Mesenchymal stem cell (in vitro differentiated cells and primary cell): ENCODE data around the gene CDC42SE2.
"Not testable (repeated sequence)": the region's sequence is repeated elsewhere in the genome, so short reads cannot be mapped to it uniquely, and the experiment has no call there.

ENCODE experiments used
- DNase-seq: peaks from one replicate; pipeline ENCODE4 v3.0.0-alpha.2; 2013
- H2AFZ ChIP-seq: one replicate; pipeline ENCODE4 v1.6.1; 2013; ENCODE audit warnings: low read depth, mild to moderate bottlenecking, control low read depth, inconsistent platforms, low read length, moderate library complexity
- H2AK5ac ChIP-seq: 2 replicates; pipeline ENCODE4 v1.6.1; 2013; ENCODE audit warnings: low read length, moderate library complexity, mild to moderate bottlenecking, inconsistent platforms; ENCODE audit not compliant: severe bottlenecking
- H2BK120ac ChIP-seq: one replicate; pipeline ENCODE4 v1.6.1; 2013; ENCODE audit warnings: low read depth, mild to moderate bottlenecking, inconsistent platforms, low read length, moderate library complexity
- H2BK12ac ChIP-seq, 2 experiments: one replicate each; pipeline ENCODE4 v1.6.1; 2013; ENCODE audit warnings: inconsistent platforms in 2 of 2, low read length in 2 of 2, mild to moderate bottlenecking in 2 of 2, moderate library complexity in 2 of 2, control low read depth in 1 of 2
- H2BK15ac ChIP-seq: one replicate; pipeline ENCODE4 v1.6.1; 2013; ENCODE audit warnings: mild to moderate bottlenecking, low read depth, inconsistent platforms; ENCODE audit not compliant: poor library complexity, severe bottlenecking
- H2BK5ac ChIP-seq: 2 replicates; pipeline ENCODE4 v1.6.1; 2013; ENCODE audit warnings: low read depth, mild to moderate bottlenecking, low read length, control low read depth, inconsistent platforms; ENCODE audit not compliant: poor library complexity, severe bottlenecking
- H3K14ac ChIP-seq, 2 experiments: one replicate each; pipeline ENCODE4 v1.6.1; 2013; ENCODE audit warnings: inconsistent platforms in 2 of 2, low read length in 2 of 2, control low read depth in 1 of 2, mild to moderate bottlenecking in 1 of 2, moderate library complexity in 1 of 2
- H3K18ac ChIP-seq, 2 experiments: one replicate each; pipeline ENCODE4 v1.6.1; 2013; ENCODE audit warnings: inconsistent platforms in 2 of 2, low read length in 2 of 2, control low read depth in 1 of 2, low read depth in 1 of 2, mild to moderate bottlenecking in 1 of 2
- H3K23ac ChIP-seq, 2 experiments: one replicate each; pipeline ENCODE4 v1.6.1; 2013; ENCODE audit warnings: inconsistent platforms in 2 of 2, low read length in 2 of 2, mild to moderate bottlenecking in 2 of 2, moderate library complexity in 2 of 2, control low read depth in 1 of 2
- H3K27ac ChIP-seq: 2 replicates; pipeline ENCODE4 v1.5.1; 2013; ENCODE audit warnings: mild to moderate bottlenecking, moderate library complexity, low read length, control low read depth, inconsistent platforms; ENCODE audit not compliant: poor library complexity, severe bottlenecking
- H3K27me3 ChIP-seq, 2 experiments: 2 replicates each; pipeline versions ENCODE4 v1.6.1 to v1.7.0; 2013; ENCODE audit warnings: low read length in 2 of 2, mild to moderate bottlenecking in 2 of 2, moderate library complexity in 2 of 2, control low read depth in 1 of 2, inconsistent platforms in 1 of 2; ENCODE audit not compliant: control insufficient read depth in 1 of 2, insufficient read depth in 1 of 2
- H3K36me3 ChIP-seq, 2 experiments: 2 replicates each; pipeline versions ENCODE4 v1.6.1 to v1.7.0; 2013; ENCODE audit warnings: low read length in 2 of 2, control low read depth in 1 of 2, inconsistent platforms in 1 of 2, low read depth in 1 of 2, mild to moderate bottlenecking in 1 of 2; ENCODE audit not compliant: insufficient read depth in 2 of 2, control insufficient read depth in 1 of 2
- H3K4ac ChIP-seq, 2 experiments: one replicate each; pipeline ENCODE4 v1.6.1; 2013; ENCODE audit warnings: inconsistent platforms in 2 of 2, low read length in 2 of 2, mild to moderate bottlenecking in 2 of 2, moderate library complexity in 2 of 2, control low read depth in 1 of 2, low read depth in 1 of 2
- H3K4me1 ChIP-seq: 2 replicates; pipeline ENCODE4 v1.6.1; 2013; ENCODE audit warnings: low read depth, low read length, control low read depth; ENCODE audit not compliant: control insufficient read depth, insufficient read depth
- H3K4me2 ChIP-seq: 2 replicates; pipeline ENCODE4 v1.6.1; 2013; ENCODE audit warnings: low read length, mild to moderate bottlenecking, inconsistent platforms; ENCODE audit not compliant: poor library complexity, severe bottlenecking
- H3K4me3 ChIP-seq, 2 experiments: 2 replicates each; pipeline versions ENCODE4 v1.5.1 to v1.7.0; 2013; ENCODE audit warnings: low read length in 2 of 2, mild to moderate bottlenecking in 2 of 2, control low read depth in 1 of 2, low read depth in 1 of 2; ENCODE audit not compliant: insufficient read depth in 1 of 2
- H3K79me1 ChIP-seq: replicated peaks from 2 replicates; pipeline ENCODE4 v1.6.1; 2013; ENCODE audit warnings: mild to moderate bottlenecking, control low read depth, low read length, inconsistent platforms; ENCODE audit not compliant: poor library complexity, severe bottlenecking
- H3K9ac ChIP-seq: 2 replicates; pipeline ENCODE4 v1.7.0; 2013; ENCODE audit warnings: mild to moderate bottlenecking, low read length, moderate library complexity
- H3K9me3 ChIP-seq: 2 replicates; pipeline ENCODE4 v1.7.0; 2013; ENCODE audit warnings: mild to moderate bottlenecking, low read length; ENCODE audit not compliant: control insufficient read depth
- H4K8ac ChIP-seq: one replicate; pipeline ENCODE4 v1.6.1; 2013; ENCODE audit warnings: inconsistent platforms, mild to moderate bottlenecking, low read length, moderate library complexity
- H4K91ac ChIP-seq: one replicate; pipeline ENCODE4 v1.6.1; 2013; ENCODE audit warnings: mild to moderate bottlenecking, low read length, inconsistent platforms
- WGBS: methylation state at CpG from one replicate; pipeline ENCODE4 v1.1.7; 2013; ENCODE audit warnings: mixed read lengths; 5-methylcytosine and 5-hydroxymethylcytosine counted together

Gene CDC42SE2

DNA sequence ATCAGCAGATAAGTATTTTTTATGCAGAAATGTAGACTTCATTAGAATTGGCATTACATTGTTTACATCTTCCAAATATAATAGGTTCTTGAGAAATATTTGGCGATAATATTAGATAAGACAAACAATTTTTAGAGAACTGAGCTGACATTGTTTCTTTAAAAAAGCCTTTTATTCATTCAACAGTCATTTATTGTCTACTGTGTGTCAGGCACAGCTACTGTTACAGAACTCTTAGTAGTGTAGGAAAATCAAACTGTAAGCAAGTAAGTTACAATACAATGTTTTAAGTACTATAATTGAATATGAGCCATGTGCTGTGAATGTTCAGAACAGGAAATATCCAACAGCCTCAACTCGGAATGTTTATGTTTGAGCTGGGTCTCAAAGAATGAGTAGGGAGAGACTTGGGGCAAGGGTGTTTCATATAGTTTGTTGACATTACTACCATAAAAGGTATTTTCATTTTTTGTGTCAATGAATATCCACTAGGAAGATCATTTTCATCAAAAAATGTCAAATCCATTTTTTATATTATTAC, 114.0 kb downstream of the CDC42SE2 start:
- H3K27me3 ChIP-seq, result no peaks in the 10 kb centered on the region
- 0% methylated on average over 1 of the region's 2 CpGs for WGBS
- H3K36me3 ChIP-seq, result no peaks in the 10 kb centered on the region
- H2AK5ac ChIP-seq, result no peak overlapping the region
- no peak overlapping the region for H3K4me2 ChIP-seq
- no peak overlapping the region for H3K23ac ChIP-seq
- H3K4me1 ChIP-seq, result peaks cover 3% of the 10 kb centered on the region
- no peak overlapping the region for H2BK120ac ChIP-seq
- no peak overlapping the region for H3K4me3 ChIP-seq
- H3K79me1 ChIP-seq, result peaks cover 9% of the 10 kb centered on the region
- no peak overlapping the region for H2BK5ac ChIP-seq
- no peak overlapping the region for H3K18ac ChIP-seq
- H3K27ac ChIP-seq, result no peak overlapping the region
- no peak overlapping the region for H2AFZ ChIP-seq
- no peaks in the 10 kb centered on the region for H3K9me3 ChIP-seq
- no peak overlapping the region for H3K14ac ChIP-seq
- DNase-seq, result peak; percentile 73
- H3K4ac ChIP-seq, result no peak overlapping the region
- H4K91ac ChIP-seq, result no peak overlapping the region
- no peak overlapping the region for H2BK15ac ChIP-seq
- H3K9ac ChIP-seq, result no peak overlapping the region
- H2BK12ac ChIP-seq, result no peak overlapping the region
- H4K8ac ChIP-seq, result no peak overlapping the region

DNA sequence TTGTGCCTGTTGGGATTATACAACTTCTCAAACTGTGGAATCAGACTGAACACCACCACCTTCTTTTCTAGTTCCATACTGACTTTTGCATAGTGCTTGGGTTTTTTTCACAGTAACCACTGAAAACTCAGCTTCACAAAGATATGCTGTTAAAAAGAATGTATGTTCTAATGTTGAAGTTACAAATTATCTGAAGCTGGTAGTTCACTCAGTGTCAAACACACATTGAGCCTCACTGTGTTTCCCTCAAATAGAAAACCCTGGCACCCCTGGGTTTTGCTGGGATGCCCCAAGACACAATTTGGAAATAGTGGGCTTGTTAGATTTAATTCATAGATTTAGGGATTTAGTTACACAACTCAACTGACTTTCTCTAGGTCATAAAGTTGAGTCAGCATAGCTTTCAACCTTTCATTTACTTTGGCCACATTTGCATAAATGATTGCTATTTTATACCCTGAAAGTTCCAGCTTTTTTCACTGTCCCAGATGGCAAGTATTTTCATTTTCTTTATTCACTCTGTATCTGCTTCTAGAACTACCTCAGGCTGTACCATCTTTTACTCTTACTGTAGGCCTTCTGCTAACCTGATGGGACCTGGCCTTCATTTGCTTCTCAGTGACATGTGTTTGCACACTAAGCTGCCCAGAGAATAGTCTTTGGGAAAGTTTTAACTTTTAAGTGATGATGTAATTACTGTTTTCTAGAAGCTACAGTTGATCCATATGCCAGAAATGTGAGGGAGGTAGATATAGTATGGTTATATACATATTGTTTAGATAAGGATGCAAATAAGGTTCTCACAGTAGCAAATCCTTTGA, 115.1 kb downstream of the CDC42SE2 start:
- Histone ChIP-seq H2BK5ac (no peak overlapping the region), H3K14ac (no peak overlapping the region), H4K91ac (no peak overlapping the region), H3K79me1 (peaks cover 11% of the 10 kb centered on the region), H3K18ac (peak overlapping the region in 1 of 2 experiments; percentile 11), H3K23ac (no peak overlapping the region), H2BK12ac (peak overlapping the region in 1 of 2 experiments; percentile 38), H2BK15ac (no peak overlapping the region), H3K27me3 (no peaks in the 10 kb centered on the region), H3K9me3 (no peaks in the 10 kb centered on the region), H3K4me1 (peaks cover 3% of the 10 kb centered on the region), H3K9ac (no peak overlapping the region), H3K27ac (peak overlapping the region; percentile 55), H2AFZ (no peak overlapping the region), H3K4me2 (no peak overlapping the region), H2AK5ac (peak overlapping the region; percentile 88), H3K4me3 (no peak overlapping the region), H3K36me3 (no peaks in the 10 kb centered on the region), H2BK120ac (no peak overlapping the region), H3K4ac (peak overlapping the region in 1 of 2 experiments; percentile 17), H4K8ac (no peak overlapping the region)
- peak; percentile 59 for DNase-seq

DNA sequence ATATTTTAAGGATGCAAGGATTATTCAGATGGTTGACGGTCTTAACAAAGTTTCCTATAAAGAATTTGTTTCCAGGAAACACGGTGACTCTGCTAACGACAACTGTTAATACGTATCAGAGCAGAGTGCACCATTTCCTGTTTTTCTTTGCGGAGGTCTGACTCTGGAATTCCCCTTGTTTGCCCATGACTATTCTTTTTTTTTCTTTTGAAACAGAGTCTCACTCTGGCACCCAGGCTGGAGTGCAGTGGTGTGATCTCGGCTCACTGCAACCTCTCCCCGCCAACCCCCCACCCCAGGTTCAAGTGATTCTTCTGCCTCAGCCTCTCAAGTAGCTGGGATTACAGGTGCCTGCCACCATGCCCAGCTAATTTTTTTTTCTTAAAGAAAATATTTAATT, 115.9 kb downstream of the CDC42SE2 start:
- 16% methylated on average over 7 of the region's 7 CpGs for WGBS
- Histone ChIP-seq H3K23ac (no peak overlapping the region), H2AK5ac (no peak overlapping the region)

DNA sequence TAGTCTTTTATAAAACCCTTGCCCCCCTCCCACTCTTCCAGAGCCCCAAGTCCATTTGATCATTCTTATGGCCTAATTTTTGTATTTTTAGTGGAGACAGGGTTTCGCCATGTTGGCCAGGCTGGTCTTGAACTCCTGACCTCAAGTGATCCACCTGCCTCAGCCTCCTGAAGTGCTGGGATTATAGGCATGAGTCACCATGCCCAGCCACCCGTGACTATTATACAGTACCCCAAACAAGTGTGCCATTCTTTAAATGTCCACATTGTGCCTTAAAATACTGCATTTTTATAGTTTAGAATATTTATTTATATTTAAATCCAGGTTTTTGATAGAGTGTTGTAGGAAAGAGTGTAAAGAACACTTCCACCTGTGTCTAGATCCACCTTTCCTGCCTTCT, 116.4 kb downstream of the CDC42SE2 start:
- not testable (repeated sequence) for H3K9me3 ChIP-seq, H3K18ac ChIP-seq, H2AFZ ChIP-seq, H3K14ac ChIP-seq, H2AK5ac ChIP-seq, H3K36me3 ChIP-seq, DNase-seq, H2BK5ac ChIP-seq, H3K23ac ChIP-seq, H3K4me1 ChIP-seq, H2BK12ac ChIP-seq, H3K9ac ChIP-seq, H3K4ac ChIP-seq, H2BK15ac ChIP-seq, H2BK120ac ChIP-seq, H3K4me3 ChIP-seq, H3K27me3 ChIP-seq, H4K91ac ChIP-seq, H3K4me2 ChIP-seq, H4K8ac ChIP-seq
- Histone ChIP-seq H3K27ac (peak overlapping the region; percentile 55), H3K79me1 (peaks cover 16% of the 10 kb centered on the region)
- 73% methylated on average over 1 of the region's 2 CpGs for WGBS

More for the DNA sequence above, 115.9 kb downstream of the CDC42SE2 start:
- Histone ChIP-seq H3K27me3 (no peaks in the 10 kb centered on the region), H3K4me1 (peaks cover 5% of the 10 kb centered on the region), H3K36me3 (no peaks in the 10 kb centered on the region), H3K4ac (no peak overlapping the region), H3K79me1 (peaks cover 16% of the 10 kb centered on the region), H3K14ac (no peak overlapping the region), H3K9ac (no peak overlapping the region), H2BK5ac (no peak overlapping the region), H4K91ac (no peak overlapping the region), H2AFZ (no peak overlapping the region), H3K27ac (peak overlapping the region; percentile 55), H2BK15ac (no peak overlapping the region), H2BK120ac (no peak overlapping the region), H2BK12ac (no peak overlapping the region), H3K9me3 (no peaks in the 10 kb centered on the region), H3K18ac (no peak overlapping the region), H3K4me3 (no peak overlapping the region), H4K8ac (no peak overlapping the region), H3K4me2 (no peak overlapping the region)
- DNase-seq, result peak; percentile 95
